Esophagus squamous epithelium (tissue), 4 donors: ENCODE data around the gene GPBP1.

ENCODE experiments used
- CTCF ChIP-seq, 6 experiments: fragments of 450-650 bp in 4 of 6; fragments of 200-600 bp in 2 of 6; sonication (generic) in 2 of 6; IDR thresholded peaks; one replicate each; pipeline ENCODE4 v1.5.1; 2016 to 2019; ENCODE audit warnings: antibody characterized with exemption in 6 of 6, mild to moderate bottlenecking in 4 of 6, moderate library complexity in 4 of 6
- POLR2A ChIP-seq, 4 donors: fragments of 450-650 bp; IDR thresholded peaks; one replicate each; pipeline ENCODE4 v1.6.1; 2017; ENCODE audit warnings: antibody characterized with exemption in 4 of 4, mild to moderate bottlenecking in 4 of 4, moderate library complexity in 3 of 4

DNA sequence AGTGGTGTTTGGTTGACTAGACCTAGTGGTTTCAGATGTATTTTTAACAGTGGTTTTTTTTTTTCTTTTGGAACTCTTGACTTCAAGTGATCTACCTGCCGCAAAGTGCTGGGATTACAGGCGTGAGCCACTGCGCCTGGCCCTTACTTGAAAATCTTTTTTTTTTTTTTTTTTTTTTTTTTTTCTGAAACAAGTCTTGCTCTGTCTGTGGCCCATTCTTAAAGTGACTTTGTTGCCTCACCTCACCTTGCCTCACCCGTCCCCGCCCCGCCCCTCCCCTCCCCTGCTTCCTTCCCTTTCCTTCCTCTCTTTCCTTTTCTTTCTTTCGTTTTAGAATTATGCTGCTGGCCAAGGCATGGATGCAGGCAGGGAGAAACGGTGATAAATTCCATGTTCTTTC is 26.0 kb downstream of the GPBP1 start:
- TF ChIP-seq CTCF (IDR thresholded peaks at IDR 0.05) (no peak), POLR2A (IDR thresholded peaks at IDR 0.05) (no peak)
